Measurements from ENCODE around the gene SLC2A9.

Gene SLC2A9

GRCh38 chr4:9946170-9946569 is 75.1 kb downstream of the SLC2A9 start:
- TF ChIP-seq YY1 (IDR thresholded peaks at IDR 0.05; ENCODE audit: low read depth) (no peak), TCF12 (IDR thresholded peaks at IDR 0.05; ENCODE audit: low read depth) (no peak), TAF1 (IDR thresholded peaks at IDR 0.05; ENCODE audit: low read depth) (no peak)
- TF ChIP-seq, protein P1, sequence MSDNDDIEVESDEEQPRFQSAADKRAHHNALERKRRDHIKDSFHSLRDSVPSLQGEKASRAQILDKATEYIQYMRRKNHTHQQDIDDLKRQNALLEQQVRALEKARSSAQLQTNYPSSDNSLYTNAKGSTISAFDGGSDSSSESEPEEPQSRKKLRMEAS (IDR thresholded peaks at IDR 0.05) = no peak

- TF ChIP-seq CEBPB (IDR thresholded peaks at IDR 0.05) (no peak), ZBTB7A (IDR thresholded peaks at IDR 0.05; ENCODE audit: low read depth) (no peak), RAD21 (IDR thresholded peaks at IDR 0.05; ENCODE audit: low read depth) (no peak), FOXM1 (IDR thresholded peaks at IDR 0.05; ENCODE audit: borderline replicate concordance, low read depth) (no peak), TEAD4 (IDR thresholded peaks at IDR 0.05) (no peak), TCF12 (IDR thresholded peaks at IDR 0.05; ENCODE audit: low read depth) (no peak), REST (IDR thresholded peaks at IDR 0.05; ENCODE audit: low read depth) (no peak), EP300 (IDR thresholded peaks at IDR 0.05; ENCODE audit: borderline replicate concordance) (no peak), CREB1 (IDR thresholded peaks at IDR 0.05; ENCODE audit: low read depth) (no peak), TAF1 (IDR thresholded peaks at IDR 0.05; ENCODE audit: low read depth) (no peak), NFIC (IDR thresholded peaks at IDR 0.05) (no peak), YY1 (IDR thresholded peaks at IDR 0.05; ENCODE audit: low read depth) (no peak), EGR1 (IDR thresholded peaks at IDR 0.05) (no peak)
- TF ChIP-seq, protein P2, sequence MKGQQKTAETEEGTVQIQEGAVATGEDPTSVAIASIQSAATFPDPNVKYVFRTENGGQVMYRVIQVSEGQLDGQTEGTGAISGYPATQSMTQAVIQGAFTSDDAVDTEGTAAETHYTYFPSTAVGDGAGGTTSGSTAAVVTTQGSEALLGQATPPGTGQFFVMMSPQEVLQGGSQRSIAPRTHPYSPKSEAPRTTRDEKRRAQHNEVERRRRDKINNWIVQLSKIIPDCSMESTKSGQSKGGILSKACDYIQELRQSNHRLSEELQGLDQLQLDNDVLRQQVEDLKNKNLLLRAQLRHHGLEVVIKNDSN (IDR thresholded peaks at IDR 0.05) = no peak
- TF ChIP-seq, protein P1 (IDR thresholded peaks at IDR 0.05) = no peak
Measured at GRCh38 chr4:9944431-9945425, 76.6 kb downstream of the SLC2A9 start.

DNA sequence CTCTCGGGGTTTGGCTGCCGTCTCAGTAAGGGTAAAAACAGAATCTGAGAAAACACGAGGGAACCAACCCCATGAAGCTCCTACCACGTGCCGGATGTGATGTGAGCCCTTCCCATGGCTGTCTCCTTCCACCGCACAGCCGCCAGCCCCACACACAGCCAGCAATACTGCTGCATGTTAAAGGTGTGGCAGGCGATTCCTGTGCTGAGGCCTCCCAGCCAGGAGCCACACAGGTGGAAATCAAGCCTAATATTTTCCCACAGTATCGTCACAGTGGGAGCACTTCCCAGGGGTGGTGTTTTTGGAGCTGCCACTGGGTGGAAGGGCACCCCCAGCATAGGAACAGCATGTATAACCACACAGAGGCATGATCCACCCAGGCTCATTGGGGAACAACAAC is 77.5 kb downstream of the SLC2A9 start:
- TF ChIP-seq ZBTB7A (IDR thresholded peaks at IDR 0.05; ENCODE audit: low read depth) = no peak
- no peak for TF ChIP-seq TCF12 (IDR thresholded peaks at IDR 0.05; ENCODE audit: low read depth)
- TF ChIP-seq RAD21 (IDR thresholded peaks at IDR 0.05; ENCODE audit: low read depth) = no peak
- TF ChIP-seq EP300 (IDR thresholded peaks at IDR 0.05; ENCODE audit: borderline replicate concordance) = no peak
- TF ChIP-seq, protein P1 (IDR thresholded peaks at IDR 0.05) = no peak
- no peak for TF ChIP-seq YY1 (IDR thresholded peaks at IDR 0.05; ENCODE audit: low read depth)
- TF ChIP-seq NFIC (IDR thresholded peaks at IDR 0.05) = no peak
- no peak for TF ChIP-seq FOXM1 (IDR thresholded peaks at IDR 0.05; ENCODE audit: borderline replicate concordance, low read depth)

- no peak for TF ChIP-seq NFIC (IDR thresholded peaks at IDR 0.05)
- TF ChIP-seq YY1 (IDR thresholded peaks at IDR 0.05; ENCODE audit: low read depth) = no peak
- TF ChIP-seq, protein P1 (IDR thresholded peaks at IDR 0.05) = no peak
- TF ChIP-seq EP300 (IDR thresholded peaks at IDR 0.05; ENCODE audit: borderline replicate concordance) = no peak
- no peak for TF ChIP-seq FOXM1 (IDR thresholded peaks at IDR 0.05; ENCODE audit: borderline replicate concordance, low read depth)
- no peak for TF ChIP-seq TEAD4 (IDR thresholded peaks at IDR 0.05)
- TF ChIP-seq RAD21 (IDR thresholded peaks at IDR 0.05; ENCODE audit: low read depth) = no peak
- TF ChIP-seq, protein P2 (IDR thresholded peaks at IDR 0.05) = no peak
- TF ChIP-seq EGR1 (IDR thresholded peaks at IDR 0.05) = no peak
- TF ChIP-seq TCF12 (IDR thresholded peaks at IDR 0.05; ENCODE audit: low read depth) = no peak
Measured at GRCh38 chr4:9942921-9943600, 78.2 kb downstream of the SLC2A9 start.

GRCh38 chr4:9942139-9942538 is 79.2 kb downstream of the SLC2A9 start:
- TF ChIP-seq RAD21 (IDR thresholded peaks at IDR 0.05; ENCODE audit: low read depth) = no peak
- TF ChIP-seq TAF1 (IDR thresholded peaks at IDR 0.05; ENCODE audit: low read depth) = no peak
- TF ChIP-seq, protein P1 (IDR thresholded peaks at IDR 0.05) = no peak
- no peak for TF ChIP-seq EGR1 (IDR thresholded peaks at IDR 0.05)
- TF ChIP-seq, protein P2 (IDR thresholded peaks at IDR 0.05) = no peak
- no peak for TF ChIP-seq YY1 (IDR thresholded peaks at IDR 0.05; ENCODE audit: low read depth)
- no peak for TF ChIP-seq NFIC (IDR thresholded peaks at IDR 0.05)
- TF ChIP-seq EP300 (IDR thresholded peaks at IDR 0.05; ENCODE audit: borderline replicate concordance) = no peak
- no peak for TF ChIP-seq CEBPB (IDR thresholded peaks at IDR 0.05)
- no peak for TF ChIP-seq REST (IDR thresholded peaks at IDR 0.05; ENCODE audit: low read depth)
- no peak for TF ChIP-seq TCF12 (IDR thresholded peaks at IDR 0.05; ENCODE audit: low read depth)
- no peak for TF ChIP-seq TEAD4 (IDR thresholded peaks at IDR 0.05)
- no peak for TF ChIP-seq CREB1 (IDR thresholded peaks at IDR 0.05; ENCODE audit: low read depth)
- no peak for TF ChIP-seq FOXM1 (IDR thresholded peaks at IDR 0.05; ENCODE audit: borderline replicate concordance, low read depth)
- no peak for TF ChIP-seq ZBTB7A (IDR thresholded peaks at IDR 0.05; ENCODE audit: low read depth)
